HG03457 (cell line): ENCODE results near the gene RBPMS2.

Experiments
- ATAC-seq: cut with Tn5 transposase; IDR thresholded peaks from one replicate; pipeline ENCODE4 v1.9.1; 2021; ENCODE audit warnings: moderate number of reproducible peaks; ENCODE audit not compliant: unreplicated experiment

RBPMS2 gene

DNA sequence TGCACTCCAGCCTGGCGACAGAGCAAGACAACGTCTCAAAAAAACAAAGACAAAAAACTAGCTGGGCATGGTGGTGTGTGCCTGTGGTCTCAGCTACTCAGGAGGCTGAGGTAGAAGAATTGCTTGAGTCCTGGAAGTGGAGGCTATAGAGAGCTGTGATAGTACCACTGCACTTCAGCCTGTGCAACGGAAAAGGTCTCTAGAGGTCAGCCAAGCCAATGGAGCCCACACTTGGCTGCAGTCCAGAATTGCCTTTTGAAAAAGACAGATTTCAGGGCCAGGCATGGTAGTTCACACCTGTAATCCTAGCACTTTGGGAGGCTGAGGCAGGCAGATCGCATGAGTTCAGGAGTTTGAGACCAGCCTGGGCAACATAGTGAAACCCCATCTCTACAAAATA lies 8.4 kb upstream of the RBPMS2 start:
- ATAC-seq: no peak

DNA sequence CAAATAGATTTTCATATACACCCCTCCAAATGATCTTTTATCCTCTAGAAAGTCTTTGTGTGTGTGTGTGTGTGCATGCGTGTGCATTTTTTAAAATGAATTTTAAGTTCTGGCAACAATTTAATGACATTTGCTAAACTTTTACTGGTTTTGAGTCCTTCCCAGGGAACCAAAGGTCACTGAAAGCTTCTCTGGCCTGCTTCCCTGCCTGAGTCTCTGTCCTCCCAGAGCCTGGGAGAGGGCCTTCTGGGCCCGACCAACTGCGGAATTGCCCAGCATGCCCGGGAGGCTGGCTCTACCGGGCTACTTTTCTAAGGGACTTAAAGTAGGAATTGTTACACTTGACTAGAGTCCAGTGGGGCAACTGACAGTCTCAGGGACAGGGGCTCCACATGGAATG lies 7.4 kb upstream of the RBPMS2 start:
- ATAC-seq: no peak

DNA sequence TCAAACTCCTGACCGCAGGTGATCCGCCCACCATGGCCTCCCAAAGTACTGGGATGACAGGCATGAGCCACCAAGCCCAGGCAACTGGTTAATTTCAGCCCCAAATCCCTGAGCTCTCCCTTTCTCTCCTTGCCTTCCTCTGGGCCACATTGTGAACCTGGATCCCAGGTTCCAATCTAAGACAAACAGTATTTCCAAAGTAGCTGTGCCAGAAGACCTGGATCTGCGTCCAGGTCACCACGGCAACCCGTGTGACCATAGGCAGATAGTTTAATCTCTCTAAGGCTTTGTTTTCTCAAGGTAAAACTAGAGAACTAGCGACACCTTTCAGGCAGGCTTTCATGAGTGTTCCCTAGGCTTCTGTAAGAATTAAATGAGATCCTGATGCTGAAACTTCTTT lies 5.9 kb upstream of the RBPMS2 start:
- ATAC-seq: no peak

GRCh38 chr15:64780600-64781156 lies 5.3 kb upstream of the RBPMS2 start:
- ATAC-seq: no peak

DNA sequence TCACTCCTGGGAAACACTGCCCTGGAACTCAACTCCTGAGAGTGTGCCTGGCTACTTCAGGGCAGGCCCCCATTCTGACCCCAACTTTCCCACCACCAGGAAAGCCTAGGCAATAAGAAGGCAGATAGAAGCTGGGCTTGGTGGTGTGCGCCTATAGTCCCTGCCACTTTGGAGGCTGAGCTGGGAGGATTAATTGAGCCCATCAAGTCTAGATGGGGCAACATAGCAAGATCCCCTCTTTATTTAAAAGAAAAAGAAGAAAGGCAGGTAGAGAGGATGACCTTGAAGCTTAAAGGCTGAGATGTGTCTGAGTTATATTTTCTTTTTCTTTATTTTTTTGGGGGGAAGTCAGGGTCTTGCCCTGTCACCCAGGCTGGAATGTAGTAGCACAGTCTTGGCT lies 4.2 kb upstream of the RBPMS2 start:
- no peak for ATAC-seq

- ATAC-seq: no peak
Measured at GRCh38 chr15:64779024-64779423, 3.6 kb upstream of the RBPMS2 start.

- ATAC-seq: no peak
Measured at GRCh38 chr15:64776402-64776786, 1.0 kb upstream of the RBPMS2 start.

DNA sequence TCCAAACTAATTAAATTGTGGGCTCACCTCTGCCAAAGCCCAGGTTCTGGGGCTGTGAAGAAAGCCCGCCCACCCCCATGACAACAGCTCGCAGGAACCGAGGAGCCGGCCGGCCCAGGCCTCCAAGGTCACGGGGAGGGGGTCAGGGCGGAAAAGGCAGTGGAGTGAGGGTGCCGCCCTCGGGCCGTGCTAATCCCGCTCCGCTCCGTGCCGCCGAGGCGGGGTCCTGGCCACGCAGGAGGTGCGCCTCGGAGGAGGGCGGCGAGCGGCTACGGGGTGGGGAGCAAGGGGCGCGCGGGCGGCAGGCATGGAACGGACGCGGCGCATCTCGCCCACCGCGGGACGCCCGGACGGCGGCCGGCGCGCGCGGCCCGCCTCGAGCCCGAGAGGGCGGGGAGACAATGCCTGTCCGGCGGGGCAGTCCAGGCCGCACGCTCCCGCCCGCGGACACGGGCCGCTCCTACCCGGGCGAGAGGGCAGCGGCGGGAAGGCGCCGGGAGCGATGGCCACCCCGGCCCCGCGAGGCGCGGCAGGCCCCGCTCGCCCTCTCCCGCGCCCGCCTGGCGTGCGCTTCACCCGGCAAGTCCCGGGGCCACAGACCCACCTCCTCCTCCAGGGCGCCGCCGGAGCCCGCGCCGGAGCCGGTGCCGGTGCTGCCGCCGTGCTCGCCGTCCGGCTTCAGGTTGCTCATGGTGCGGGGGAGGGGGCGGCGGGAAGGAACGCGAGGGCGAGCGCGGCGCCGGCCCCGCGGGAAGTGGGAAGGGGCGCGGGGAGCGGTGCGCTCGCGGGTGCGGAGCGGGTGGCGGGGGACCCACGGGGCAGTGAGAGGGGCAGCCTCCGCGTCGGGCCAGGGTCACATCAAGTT lies 528 bp downstream of the RBPMS2 start:
- no peak for ATAC-seq

- no peak for ATAC-seq
Measured at GRCh38 chr15:64774037-64774628, 1.3 kb downstream of the RBPMS2 start.

DNA sequence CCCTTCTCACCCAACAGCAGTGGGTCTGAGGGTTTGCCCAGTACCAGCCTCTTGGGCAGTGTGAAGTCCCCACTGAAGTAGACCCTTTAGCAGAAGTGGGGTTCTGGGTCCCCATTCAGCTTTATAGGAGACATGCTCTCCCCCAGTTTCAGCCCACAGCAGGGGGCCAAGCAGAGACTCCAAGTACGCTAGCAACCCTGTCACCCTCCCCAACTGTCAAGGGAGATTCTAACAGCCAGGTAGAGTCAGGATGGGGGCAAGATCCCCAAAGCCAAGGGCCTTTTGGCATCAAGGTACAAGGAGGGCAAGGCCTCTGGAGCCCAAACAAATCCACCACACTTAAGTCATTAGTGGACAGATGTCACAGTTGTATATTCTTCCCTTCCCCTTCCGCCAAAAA lies 1.8 kb downstream of the RBPMS2 start:
- no peak for ATAC-seq

GRCh38 chr15:64772964-64773363 lies 2.4 kb downstream of the RBPMS2 start:
- ATAC-seq: no peak

- ATAC-seq: no peak
Measured at GRCh38 chr15:64772488-64772887, 2.9 kb downstream of the RBPMS2 start.

GRCh38 chr15:64770626-64771025 lies 4.8 kb downstream of the RBPMS2 start:
- ATAC-seq: no peak

DNA sequence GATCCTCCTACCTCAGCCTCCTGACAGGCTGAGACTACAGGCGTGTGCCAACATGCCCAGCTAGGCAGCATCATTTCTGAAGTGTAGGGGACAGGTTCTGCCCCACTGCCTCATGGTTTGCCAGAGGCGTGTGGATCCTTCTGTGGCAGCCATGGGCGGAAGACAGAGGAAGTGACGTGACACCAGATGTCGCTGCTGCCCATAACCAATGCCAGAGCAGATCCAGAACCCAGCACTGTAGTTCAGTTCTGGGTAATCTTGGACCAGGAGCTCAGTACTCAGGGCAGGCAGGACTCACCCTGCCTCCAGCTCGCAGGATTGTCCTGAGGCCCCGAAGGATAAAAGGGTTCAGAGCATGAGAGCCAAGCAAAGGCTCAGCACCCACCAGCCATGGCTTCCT lies 8.2 kb downstream of the RBPMS2 start:
- no peak for ATAC-seq

DNA sequence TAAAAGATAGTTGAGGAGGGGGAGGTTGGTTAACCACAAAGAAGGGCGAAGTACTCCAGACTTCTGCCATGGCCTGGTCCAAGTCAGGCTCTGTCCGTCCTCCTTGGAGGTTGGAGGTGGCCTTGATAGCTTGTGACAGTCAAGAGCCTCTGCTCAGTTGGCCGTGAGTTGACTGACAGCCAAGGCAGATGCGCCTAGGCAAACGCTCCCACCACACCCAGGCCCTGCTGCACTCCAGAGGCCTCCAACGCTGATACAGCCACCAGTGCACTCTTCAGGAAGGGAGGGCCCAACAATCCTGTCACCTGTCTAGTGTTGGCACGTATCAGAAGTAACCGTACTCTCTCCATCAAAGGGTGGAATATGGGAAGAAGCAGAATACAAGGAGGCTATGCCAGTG lies 9.3 kb downstream of the RBPMS2 start:
- ATAC-seq: no peak

DNA sequence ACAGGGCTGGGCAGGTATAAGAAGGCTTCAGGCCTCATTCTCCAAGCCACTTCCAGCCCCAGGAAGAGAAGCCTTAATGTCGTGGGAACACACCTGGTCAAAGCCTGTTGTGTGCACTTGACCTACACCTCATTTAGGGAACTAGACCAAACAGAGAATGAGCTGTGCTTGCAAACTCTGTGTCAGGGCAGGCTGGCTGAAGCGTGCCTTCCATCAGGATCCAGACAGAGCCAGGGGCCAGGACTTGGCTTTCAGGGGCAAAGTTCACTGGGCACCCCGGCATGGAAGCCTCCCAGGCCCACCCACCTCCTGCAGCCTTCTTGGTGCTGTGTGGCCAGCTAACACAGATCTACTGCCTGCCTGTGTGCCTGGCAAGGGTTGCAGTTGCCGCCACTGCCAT lies 11.5 kb downstream of the RBPMS2 start:
- no peak for ATAC-seq

- no peak for ATAC-seq
Measured at GRCh38 chr15:64763462-64763861, 11.9 kb downstream of the RBPMS2 start.

DNA sequence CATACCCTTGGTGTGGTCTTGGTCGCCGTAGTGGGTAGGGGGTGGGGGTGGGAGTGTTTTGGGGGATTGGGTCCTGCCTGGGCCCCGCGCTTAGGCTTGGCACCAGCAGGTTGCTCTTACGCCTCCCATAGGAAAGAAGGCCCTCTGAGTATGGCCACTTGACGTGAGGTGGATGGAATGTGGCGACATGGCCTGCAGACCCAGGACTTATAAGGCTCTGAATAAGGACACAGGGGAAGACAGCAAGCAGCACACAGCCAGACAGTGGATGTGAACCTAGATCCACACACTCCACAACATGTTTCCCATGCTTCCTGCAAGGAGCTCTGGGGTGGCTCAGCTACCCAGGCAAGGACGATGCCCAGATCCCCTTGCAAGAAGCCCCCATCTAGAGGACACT lies 12.4 kb downstream of the RBPMS2 start:
- ATAC-seq: no peak

DNA sequence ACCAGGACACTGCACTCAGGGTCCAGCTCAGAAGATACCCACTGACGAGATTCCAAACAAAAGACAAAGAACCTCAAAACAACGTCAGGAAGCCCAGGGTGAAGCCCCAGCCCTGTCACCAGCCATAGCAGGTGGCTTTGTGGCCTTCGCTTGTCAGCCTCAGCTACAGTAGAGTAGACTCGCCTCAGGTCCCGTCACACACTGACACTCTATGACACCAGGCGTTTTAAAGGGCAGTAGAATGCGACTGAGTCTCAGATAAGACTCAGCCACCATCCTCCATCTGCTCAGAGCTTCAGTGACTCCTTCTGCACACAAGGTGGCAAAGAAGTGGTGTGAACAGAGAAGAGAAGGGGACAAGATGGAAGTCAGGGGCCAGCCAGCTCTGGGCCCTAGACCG lies 12.8 kb downstream of the RBPMS2 start:
- no peak for ATAC-seq

DNA sequence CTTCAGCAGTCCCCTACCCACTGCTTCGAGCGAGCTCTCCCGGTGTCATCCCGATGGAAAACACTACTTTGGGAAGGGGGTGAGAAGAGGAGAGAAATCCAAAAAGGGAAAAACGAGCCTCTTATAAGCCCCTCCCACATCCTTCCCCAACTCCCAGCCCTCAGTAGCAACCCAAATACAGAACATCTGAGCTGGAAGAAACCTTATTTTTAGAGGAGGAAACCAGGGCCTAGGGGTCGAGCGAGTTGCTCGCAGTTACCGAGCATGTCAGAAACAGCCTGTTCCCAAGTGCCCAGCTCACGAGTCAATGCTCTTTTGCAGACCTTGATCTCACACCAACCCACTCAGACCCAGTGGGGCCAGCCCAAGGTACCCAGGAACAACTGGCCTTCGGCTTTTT lies 14.2 kb downstream of the RBPMS2 start:
- no peak for ATAC-seq

DNA sequence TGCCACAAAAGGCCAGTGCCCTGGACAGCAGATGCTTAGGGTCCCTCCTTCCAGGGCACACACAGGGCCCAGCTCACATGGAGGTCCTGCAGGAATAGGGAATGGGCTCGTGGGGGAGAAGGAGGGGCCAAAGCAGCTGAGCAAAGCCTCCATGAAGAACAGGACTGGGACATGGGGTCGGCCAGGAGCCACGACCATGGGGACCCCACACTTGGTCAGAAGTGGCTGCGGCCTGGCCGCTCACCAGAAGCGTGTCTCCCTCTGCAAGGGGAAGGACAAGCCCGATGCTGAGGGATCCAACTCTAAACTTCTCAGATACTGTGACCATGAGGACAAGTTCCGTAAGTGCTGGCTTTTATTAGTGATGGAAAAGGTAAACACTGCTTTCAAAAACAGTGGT lies 15.3 kb downstream of the RBPMS2 start:
- no peak for ATAC-seq

GRCh38 chr15:64755427-64755940 lies 19.9 kb downstream of the RBPMS2 start:
- ATAC-seq: no peak
